GM23338 (cell line): ENCODE measurements around the gene GPR32. TPM values are rescaled to one million over a fixed set of nuclear protein-coding genes. Genes with fewer than 3 reads are reported as not detected.

ENCODE experiments used
- ATAC-seq: fragments of 200-7000 bp; cut with Tn5 transposase; 3 replicates; pipeline ENCODE4 v1.9.1; 2020
- DNase-seq: peaks from one replicate; pipeline ENCODE4 v3.0.0-alpha.2; 2015; ENCODE audit warnings: low spot score
- H2AFZ ChIP-seq: fragments of 200-600 bp; sonication (generic); 2 replicates; pipeline ENCODE4 v1.8.0; 2016; ENCODE audit warnings: antibody characterized with exemption, mild to moderate bottlenecking, moderate library complexity
- H3F3A ChIP-seq: fragments of 200-600 bp; sonication (generic); replicated peaks from 2 replicates; pipeline ENCODE4 v1.8.0; 2017; ENCODE audit warnings: antibody characterized with exemption, mixed run types, low read depth
- H3K27ac ChIP-seq: fragments of 200-600 bp; sonication (generic); 2 replicates; pipeline ENCODE4 v1.6.1; 2016; ENCODE audit warnings: low read depth
- H3K27me3 ChIP-seq: fragments of 200-600 bp; sonication (generic); 2 replicates; pipeline ENCODE4 v1.8.0; 2016; ENCODE audit warnings: mild to moderate bottlenecking, mixed run types, moderate library complexity; ENCODE audit not compliant: insufficient read depth
- H3K36me3 ChIP-seq: fragments of 200-600 bp; sonication (generic); 2 replicates; pipeline ENCODE4 v1.8.0; 2016; ENCODE audit warnings: mild to moderate bottlenecking; ENCODE audit not compliant: insufficient read depth
- H3K4me1 ChIP-seq: fragments of 200-600 bp; sonication (generic); 2 replicates; pipeline ENCODE4 v1.8.0; 2016; ENCODE audit warnings: mild to moderate bottlenecking, moderate library complexity; ENCODE audit not compliant: insufficient read depth
- H3K4me2 ChIP-seq: fragments of 200-600 bp; sonication (generic); 2 replicates; pipeline ENCODE4 v1.7.1; 2017; ENCODE audit warnings: mixed run types
- H3K4me3 ChIP-seq: fragments of 200-600 bp; sonication (generic); 2 replicates; pipeline ENCODE4 v1.6.1; 2016; ENCODE audit warnings: mixed run types
- H3K79me2 ChIP-seq: fragments of 200-600 bp; sonication (generic); replicated peaks from 2 replicates; pipeline ENCODE4 v1.8.0; 2017; ENCODE audit warnings: mild to moderate bottlenecking; ENCODE audit not compliant: insufficient read depth
- H3K9me2 ChIP-seq: fragments of 200-600 bp; sonication (generic); 2 replicates; pipeline ENCODE4 v1.8.0; 2017; ENCODE audit not compliant: insufficient read depth
- H4K20me1 ChIP-seq: fragments of 200-600 bp; sonication (generic); replicated peaks from 2 replicates; pipeline ENCODE4 v1.8.0; 2017; ENCODE audit warnings: mild to moderate bottlenecking; ENCODE audit not compliant: insufficient read depth
- H3K27ac Mint-ChIP-seq: 2 replicates; pipeline ENCODE4 v1.8.0; 2020; ENCODE audit warnings: inconsistent platforms, mild to moderate bottlenecking, moderate library complexity, mixed read lengths
- H3K27me3 Mint-ChIP-seq: 3 replicates; pipeline ENCODE4 v1.8.0; 2022; ENCODE audit warnings: low read depth, mild to moderate bottlenecking, moderate library complexity, mixed read lengths, inconsistent platforms; ENCODE audit not compliant: insufficient read depth, poor library complexity
- H3K36me3 Mint-ChIP-seq: 3 replicates; pipeline ENCODE4 v1.8.0; 2021; ENCODE audit warnings: low read depth, mild to moderate bottlenecking, inconsistent platforms, moderate library complexity, mixed read lengths
- H3K4me1 Mint-ChIP-seq: 3 replicates; pipeline ENCODE4 v1.8.0; 2020; ENCODE audit warnings: mild to moderate bottlenecking, inconsistent platforms, mixed read lengths
- H3K4me3 Mint-ChIP-seq: 3 replicates; pipeline ENCODE4 v1.8.0; 2021; ENCODE audit warnings: moderate library complexity, mild to moderate bottlenecking, inconsistent platforms, mixed read lengths
- H3K9me3 Mint-ChIP-seq: 3 replicates; pipeline ENCODE4 v1.8.0; 2020; ENCODE audit warnings: moderate library complexity, mild to moderate bottlenecking, inconsistent platforms, mixed read lengths
- CREB1 ChIP-seq: fragments of 250-450 bp; sonication (Bioruptor Pico); IDR thresholded peaks from 2 replicates; pipeline ENCODE4 v1.5.0; 2020; ENCODE audit warnings: low read depth, mild to moderate bottlenecking, moderate library complexity
- CTCF ChIP-seq, 2 experiments: fragments of 200-600 bp in 1 of 2; sonication (generic) in 1 of 2; conservative IDR thresholded peaks; 2 replicates each; pipeline versions ENCODE4 v1.5.1 to v1.6.1; 2016 to 2017; ENCODE audit warnings: antibody characterized with exemption in 2 of 2, low read depth in 2 of 2, mild to moderate bottlenecking in 2 of 2, moderate library complexity in 1 of 2
- ETS1 ChIP-seq: IDR thresholded peaks from 2 replicates; pipeline ENCODE4 v1.6.1; 2016; ENCODE audit warnings: antibody characterized with exemption
- EZH2 ChIP-seq: fragments of 200-600 bp; sonication (generic); IDR thresholded peaks from one replicate; pipeline ENCODE4 v1.8.0; 2017; ENCODE audit warnings: antibody characterized with exemption, mild to moderate bottlenecking, low read depth; ENCODE audit not compliant: unreplicated experiment
- EZH2phosphoT487 ChIP-seq: fragments of 200-600 bp; sonication (generic); IDR thresholded peaks from one replicate; pipeline ENCODE4 v1.8.1; 2018; ENCODE audit warnings: antibody characterized with exemption; ENCODE audit not compliant: unreplicated experiment
- JUNB ChIP-seq: IDR thresholded peaks from one replicate; pipeline ENCODE4 v1.6.1; 2016; ENCODE audit warnings: antibody characterized with exemption; ENCODE audit not compliant: unreplicated experiment
- NANOG ChIP-seq: IDR thresholded peaks from 2 replicates; pipeline ENCODE4 v1.6.1; 2016; ENCODE audit warnings: antibody characterized with exemption, borderline replicate concordance
- POLR2AphosphoS5 ChIP-seq: IDR thresholded peaks from 2 replicates; pipeline ENCODE4 v1.6.1; 2016; ENCODE audit warnings: antibody characterized with exemption, low read depth
- STAT1 ChIP-seq: IDR thresholded peaks from one replicate; pipeline ENCODE4 v1.6.1; 2016; ENCODE audit warnings: antibody characterized with exemption; ENCODE audit not compliant: unreplicated experiment
- ZNF114 ChIP-seq: fragments of 250-450 bp; sonication (Bioruptor Pico); IDR thresholded peaks from 2 replicates; pipeline ENCODE4 v1.5.0; 2020; ENCODE audit warnings: mild to moderate bottlenecking, moderate library complexity
- ZNF331 ChIP-seq: fragments of 250-450 bp; sonication (Bioruptor Pico); IDR thresholded peaks from 2 replicates; pipeline ENCODE4 v1.5.0; 2020; ENCODE audit warnings: low read depth, mild to moderate bottlenecking, moderate library complexity
- ZNF462 ChIP-seq: fragments of 250-450 bp; sonication (Bioruptor Pico); IDR thresholded peaks from 2 replicates; pipeline ENCODE4 v1.5.0; 2020; ENCODE audit warnings: mild to moderate bottlenecking, moderate library complexity
- polyA plus RNA-seq: library from polyadenylated mRNA; unstranded; fragments of >200 nt; fragmentation: Nextera tagmentation; extraction: Ambion mirVana; gene quantifications from 2 replicates; pipeline ENCODE4 v1.2.1, GENCODE V29; 2016
- total RNA-seq: library from RNA; depleted of rRNA; stranded (reverse); fragments of >200 nt; shearing (Covaris generic); gene quantifications from 2 replicates; pipeline ENCODE4 v1.2.3, GENCODE V29; 2014

The GPR32 gene
- total and polyA plus RNA-seq, 2 experiments from 2014 or later, result not detected

GRCh38 chr19:50750010-50750409 is 20.3 kb upstream of the GPR32 start:
- ATAC-seq (no peak), DNase-seq (no peak)
- H4K20me1 ChIP-seq, result no peaks in the 10 kb centered on the region
- no peaks in the 10 kb centered on the region for H3K9me2 ChIP-seq
- Mint-ChIP-seq H3K27me3 (peaks cover 2% of the 10 kb centered on the region), H3K4me1 (no peaks in the 10 kb centered on the region), H3K36me3 (peaks cover 29% of the 10 kb centered on the region), H3K27ac (no peak overlapping the region), H3K9me3 (peaks cover 87% of the 10 kb centered on the region), H3K4me3 (no peak overlapping the region)
- no peaks in the 10 kb centered on the region for H3K79me2 ChIP-seq
- no peaks in the 10 kb centered on the region for H3F3A ChIP-seq
- no peak for TF ChIP-seq ETS1
- TF ChIP-seq STAT1, result no peak
- H2AFZ ChIP-seq, result no peak overlapping the region
- no peaks in the 10 kb centered on the region for H3K27me3 ChIP-seq
- H3K4me2 ChIP-seq, result no peak overlapping the region
- no peak overlapping the region for H3K4me3 ChIP-seq
- H3K27ac ChIP-seq, result no peak overlapping the region
- H3K36me3 ChIP-seq, result no peaks in the 10 kb centered on the region
- no peaks in the 10 kb centered on the region for H3K4me1 ChIP-seq

- H3K4me1 Mint-ChIP-seq, result no peaks in the 10 kb centered on the region
- Histone ChIP-seq H4K20me1 (no peaks in the 10 kb centered on the region), H3K36me3 (no peaks in the 10 kb centered on the region), H3K4me3 (no peak overlapping the region), H3K4me1 (no peaks in the 10 kb centered on the region), H3K79me2 (no peaks in the 10 kb centered on the region), H3F3A (no peaks in the 10 kb centered on the region), H3K9me2 (no peaks in the 10 kb centered on the region), H2AFZ (no peak overlapping the region), H3K27me3 (no peaks in the 10 kb centered on the region), H3K4me2 (no peak overlapping the region), H3K27ac (no peak overlapping the region)
- DNase-seq (no peak), ATAC-seq (no peak)
- peaks cover 7% of the 10 kb centered on the region for H3K27me3 Mint-ChIP-seq
- no peak overlapping the region for H3K4me3 Mint-ChIP-seq
- peaks cover 28% of the 10 kb centered on the region for H3K36me3 Mint-ChIP-seq
- H3K9me3 Mint-ChIP-seq, result peaks cover 91% of the 10 kb centered on the region
- H3K27ac Mint-ChIP-seq, result no peak overlapping the region
- TF ChIP-seq CREB1 (CRISPR knock-in tag) (no peak), NANOG (no peak), STAT1 (no peak), ZNF462 (CRISPR knock-in tag) (no peak), JUNB (no peak), EZH2phosphoT487 (no peak), CTCF (conservative IDR thresholded peaks at IDR 0.05; ENCODE audit: low read depth in 2 of 2) (no peak), POLR2AphosphoS5 (no peak), ZNF331 (CRISPR knock-in tag) (no peak), EZH2 (no peak), ZNF114 (CRISPR knock-in tag) (no peak)
Observed at GRCh38 chr19:50753879-50754278, 16.4 kb upstream of the GPR32 start.
